ENCODE measurements around the gene PCDHA6.
"Not testable (repeated sequence)": the region's sequence is repeated elsewhere in the genome, so short reads cannot be mapped to it uniquely, and the experiment has no call there.

- TF ChIP-seq CTCF (IDR thresholded peaks at IDR 0.05); CHD2 (IDR thresholded peaks at IDR 0.05; ENCODE audit: low read length, partially characterized antibody); POLR2AphosphoS5 (IDR thresholded peaks at IDR 0.05; ENCODE audit: low read depth, low read length); PBX3 (IDR thresholded peaks at IDR 0.05): not testable (repeated sequence)
These were observed 4.8 kb upstream of the PCDHA6 start for GRCh38 chr5:140822969-140823368.
